Measurements from ENCODE around the gene TMEM178B.

DNA sequence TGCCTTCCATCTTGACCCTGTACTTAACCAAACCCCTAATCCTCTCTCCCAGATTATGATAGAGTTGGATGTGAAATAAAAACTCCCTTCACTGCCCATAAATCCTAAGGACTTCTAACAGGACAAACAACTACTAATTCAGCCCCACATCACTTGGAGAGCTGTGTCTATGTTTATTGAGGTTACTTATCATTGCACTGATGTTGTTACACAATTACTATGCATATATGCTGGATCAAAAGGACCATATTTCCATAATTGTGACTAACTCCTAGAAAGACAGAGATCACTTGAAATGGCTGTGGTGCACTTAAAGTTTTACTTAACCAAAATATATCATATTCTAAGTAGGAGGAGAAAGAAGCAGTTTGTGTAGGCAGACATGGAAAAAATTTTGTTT, 332.5 kb downstream of the TMEM178B start:
- TF ChIP-seq, protein P1, sequence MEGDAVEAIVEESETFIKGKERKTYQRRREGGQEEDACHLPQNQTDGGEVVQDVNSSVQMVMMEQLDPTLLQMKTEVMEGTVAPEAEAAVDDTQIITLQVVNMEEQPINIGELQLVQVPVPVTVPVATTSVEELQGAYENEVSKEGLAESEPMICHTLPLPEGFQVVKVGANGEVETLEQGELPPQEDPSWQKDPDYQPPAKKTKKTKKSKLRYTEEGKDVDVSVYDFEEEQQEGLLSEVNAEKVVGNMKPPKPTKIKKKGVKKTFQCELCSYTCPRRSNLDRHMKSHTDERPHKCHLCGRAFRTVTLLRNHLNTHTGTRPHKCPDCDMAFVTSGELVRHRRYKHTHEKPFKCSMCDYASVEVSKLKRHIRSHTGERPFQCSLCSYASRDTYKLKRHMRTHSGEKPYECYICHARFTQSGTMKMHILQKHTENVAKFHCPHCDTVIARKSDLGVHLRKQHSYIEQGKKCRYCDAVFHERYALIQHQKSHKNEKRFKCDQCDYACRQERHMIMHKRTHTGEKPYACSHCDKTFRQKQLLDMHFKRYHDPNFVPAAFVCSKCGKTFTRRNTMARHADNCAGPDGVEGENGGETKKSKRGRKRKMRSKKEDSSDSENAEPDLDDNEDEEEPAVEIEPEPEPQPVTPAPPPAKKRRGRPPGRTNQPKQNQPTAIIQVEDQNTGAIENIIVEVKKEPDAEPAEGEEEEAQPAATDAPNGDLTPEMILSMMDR (IDR thresholded peaks at IDR 0.05), result no peak
- TF ChIP-seq POLR2A (IDR thresholded peaks at IDR 0.05), result no peak

Data from ovary (tissue), 3 donors.